Measurements from ENCODE around the gene SYCP3.

Gene SYCP3

GRCh38 chr12:101738920-101739665 lies at the start of gene SYCP3:
Gene SYCP3, minus strand, starts transcription at chr12:101739462. Its CDS starts 1,527 bp downstream, at chr12:101737935.
- DNase-seq, result no peak

DNA sequence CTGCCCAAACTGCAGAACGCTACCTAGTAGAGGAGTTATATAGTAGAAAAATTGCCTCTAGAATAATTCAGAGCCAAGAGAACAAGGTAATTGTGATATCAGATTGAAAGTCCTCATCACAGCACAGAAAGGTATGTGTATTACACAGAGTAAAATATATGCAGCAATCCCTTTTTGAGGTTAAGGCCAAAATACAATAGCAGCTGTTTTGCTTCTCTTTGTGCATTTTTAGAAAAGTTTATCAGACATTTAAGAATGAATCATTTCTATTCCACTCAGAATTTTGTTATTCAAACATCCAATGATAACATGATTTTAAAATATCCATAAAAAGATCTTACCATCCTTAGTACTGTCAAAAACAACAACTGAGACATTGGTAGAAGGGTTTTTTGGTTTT lies 46.4 kb upstream of the SYCP3 start:
- no peak for DNase-seq

DNA sequence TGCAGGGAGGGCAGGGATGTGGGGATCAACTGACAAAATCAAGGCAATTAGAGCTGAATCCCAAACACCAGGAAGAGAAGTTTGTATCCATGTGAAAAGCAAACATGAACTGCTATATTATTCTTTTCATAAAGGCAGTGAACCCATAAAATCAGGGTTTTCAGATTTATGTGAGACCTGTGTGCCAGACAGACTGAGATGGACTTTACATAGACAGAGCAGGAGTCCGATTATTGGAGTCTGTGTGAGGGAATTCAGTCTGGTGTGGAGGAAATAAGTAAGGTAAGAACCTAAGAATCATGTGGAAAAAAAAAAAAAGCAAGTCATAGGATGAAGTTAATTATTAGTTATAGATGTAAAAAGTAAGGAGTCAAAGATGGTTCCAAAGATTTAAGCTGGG lies 45.1 kb upstream of the SYCP3 start:
- no peak for DNase-seq

DNA sequence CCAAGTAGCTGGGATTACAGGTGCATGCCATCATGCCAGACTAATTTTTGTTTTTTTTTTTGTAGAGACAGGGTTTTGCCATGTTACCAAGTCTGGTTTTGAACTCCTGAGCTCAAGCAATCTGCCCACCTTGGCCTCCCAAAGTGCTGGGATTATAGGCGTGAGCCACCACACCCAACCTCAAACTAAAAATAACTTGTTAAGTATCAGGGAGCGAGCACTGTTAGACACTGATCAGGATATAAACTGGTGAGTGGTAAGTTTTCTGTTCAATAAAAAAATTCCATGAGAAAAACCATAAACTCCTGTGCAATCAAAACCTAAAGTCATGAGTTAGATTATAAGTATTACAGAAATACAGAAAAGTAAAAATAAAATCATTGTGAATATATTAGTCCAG lies 44.6 kb upstream of the SYCP3 start:
- no peak for DNase-seq

- no peak for DNase-seq
Measured at GRCh38 chr12:101783150-101783549, 43.9 kb upstream of the SYCP3 start.

DNA sequence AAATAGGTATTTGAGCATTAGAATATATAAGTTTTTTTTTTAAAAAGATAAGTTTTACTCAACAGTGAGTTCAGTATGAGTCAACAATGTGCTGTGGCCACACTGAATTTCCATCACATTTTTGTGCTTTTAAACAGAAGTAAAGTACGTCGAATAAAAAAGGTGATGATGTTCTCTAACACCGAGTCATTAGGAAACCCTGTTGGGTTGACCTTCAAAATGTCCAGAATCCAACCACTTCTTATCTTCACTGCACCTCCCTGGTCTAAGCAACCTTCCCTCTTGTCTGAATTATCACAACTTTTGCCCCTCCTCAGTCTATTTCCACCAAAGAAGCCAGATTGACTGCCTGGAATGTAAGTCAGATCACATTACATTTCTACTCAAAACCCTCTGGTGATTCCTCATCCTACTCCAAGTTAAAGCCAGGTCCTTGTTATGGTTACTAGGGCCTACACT lies 43.0 kb upstream of the SYCP3 start:
- DNase-seq, result no peak

- DNase-seq, result no peak
Measured at GRCh38 chr12:101781834-101782233, 42.6 kb upstream of the SYCP3 start.

DNA sequence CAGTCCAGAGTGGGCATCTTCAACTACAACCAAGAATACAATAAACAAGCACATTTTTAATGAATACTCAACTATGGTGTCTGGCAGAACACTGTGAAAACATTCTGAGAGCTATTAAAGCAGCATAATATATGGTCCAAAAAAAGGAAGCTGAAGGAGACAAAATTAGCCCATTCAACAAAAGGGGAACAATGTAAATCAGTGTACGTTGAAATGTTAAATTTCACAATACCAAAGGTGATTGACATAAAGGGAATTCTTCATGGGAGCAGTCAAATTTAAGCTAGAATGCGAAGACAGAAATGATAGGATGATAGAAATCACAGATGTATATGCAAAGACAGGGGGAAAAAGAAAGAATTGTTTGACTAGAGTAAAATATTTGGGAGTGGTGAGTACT lies 41.3 kb upstream of the SYCP3 start:
- no peak for DNase-seq

GRCh38 chr12:101779626-101780025 lies 40.4 kb upstream of the SYCP3 start:
- DNase-seq, result no peak

- no peak for DNase-seq
Measured at GRCh38 chr12:101779200-101779599, 39.9 kb upstream of the SYCP3 start.

GRCh38 chr12:101777978-101778377 lies 38.7 kb upstream of the SYCP3 start:
- DNase-seq, result no peak

- DNase-seq, result no peak
Measured at GRCh38 chr12:101777485-101777884, 38.2 kb upstream of the SYCP3 start.

GRCh38 chr12:101775816-101776215 lies 36.6 kb upstream of the SYCP3 start:
- no peak for DNase-seq

DNA sequence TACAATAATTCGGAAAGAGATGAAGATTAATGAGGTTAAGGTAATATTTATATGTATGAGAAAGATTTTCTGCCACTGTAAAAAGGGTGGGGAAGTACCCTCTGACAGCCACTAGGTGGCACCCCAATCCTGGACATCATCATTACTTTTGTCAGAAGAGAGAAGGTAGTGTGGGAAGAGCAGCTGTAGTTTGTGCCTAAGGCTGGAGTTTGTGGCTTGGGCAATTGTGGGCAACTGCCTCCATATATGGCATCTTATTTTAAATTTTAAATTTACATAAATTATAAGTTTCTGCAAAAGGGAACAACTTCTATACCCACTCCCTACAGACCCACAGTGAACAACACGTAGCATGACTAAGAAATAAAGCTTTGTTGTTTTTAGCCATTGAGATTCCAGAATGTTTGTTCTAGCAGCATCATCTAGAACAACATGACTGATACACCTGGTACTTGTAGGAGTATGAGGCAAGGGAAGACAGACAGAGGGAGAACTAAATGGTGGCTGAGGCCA lies 34.4 kb upstream of the SYCP3 start:
- peak; percentile 74 for DNase-seq

GRCh38 chr12:101772012-101772775 lies 32.9 kb upstream of the SYCP3 start:
- DNase-seq, result no peak

- DNase-seq, result no peak
Measured at GRCh38 chr12:101769865-101770264, 30.6 kb upstream of the SYCP3 start.

DNA sequence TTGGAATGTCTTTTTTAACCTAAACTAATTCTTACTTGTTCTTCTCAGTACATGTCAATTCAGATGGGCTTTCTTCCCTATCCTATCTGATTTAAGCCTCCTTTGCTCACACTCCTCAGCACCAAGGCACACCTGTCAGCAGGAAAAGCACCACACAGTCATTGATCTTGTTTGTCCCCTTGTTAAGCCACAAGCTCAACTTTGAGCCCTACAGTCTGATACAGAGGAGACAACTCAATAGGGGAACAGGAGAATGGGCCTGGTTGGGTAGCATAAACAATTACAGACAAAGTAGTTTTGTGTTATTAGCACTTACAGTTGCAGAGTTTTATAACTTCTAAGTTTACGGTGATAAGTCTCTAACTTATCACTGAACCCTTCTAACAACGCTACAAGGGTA lies 29.5 kb upstream of the SYCP3 start:
- DNase-seq, result no peak

DNA sequence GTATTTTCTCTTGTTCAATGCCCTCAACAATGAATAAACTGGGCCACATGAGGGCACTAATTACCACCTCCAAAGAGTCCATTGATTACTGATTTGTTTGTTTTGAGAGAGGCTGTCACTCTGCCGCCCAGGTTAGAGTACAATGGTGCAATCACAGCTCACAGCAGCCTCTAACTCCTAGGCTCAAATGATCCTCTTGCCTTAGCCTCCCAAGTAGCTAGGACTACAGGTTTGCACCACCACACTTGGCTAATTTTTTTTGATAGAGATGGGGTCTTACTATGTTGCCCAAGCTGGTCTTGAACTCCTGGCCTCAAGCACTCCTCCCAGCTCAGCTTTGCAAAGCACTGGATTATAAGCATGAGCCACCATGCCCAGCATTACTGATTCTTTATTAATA lies 28.3 kb upstream of the SYCP3 start:
- no peak for DNase-seq

DNA sequence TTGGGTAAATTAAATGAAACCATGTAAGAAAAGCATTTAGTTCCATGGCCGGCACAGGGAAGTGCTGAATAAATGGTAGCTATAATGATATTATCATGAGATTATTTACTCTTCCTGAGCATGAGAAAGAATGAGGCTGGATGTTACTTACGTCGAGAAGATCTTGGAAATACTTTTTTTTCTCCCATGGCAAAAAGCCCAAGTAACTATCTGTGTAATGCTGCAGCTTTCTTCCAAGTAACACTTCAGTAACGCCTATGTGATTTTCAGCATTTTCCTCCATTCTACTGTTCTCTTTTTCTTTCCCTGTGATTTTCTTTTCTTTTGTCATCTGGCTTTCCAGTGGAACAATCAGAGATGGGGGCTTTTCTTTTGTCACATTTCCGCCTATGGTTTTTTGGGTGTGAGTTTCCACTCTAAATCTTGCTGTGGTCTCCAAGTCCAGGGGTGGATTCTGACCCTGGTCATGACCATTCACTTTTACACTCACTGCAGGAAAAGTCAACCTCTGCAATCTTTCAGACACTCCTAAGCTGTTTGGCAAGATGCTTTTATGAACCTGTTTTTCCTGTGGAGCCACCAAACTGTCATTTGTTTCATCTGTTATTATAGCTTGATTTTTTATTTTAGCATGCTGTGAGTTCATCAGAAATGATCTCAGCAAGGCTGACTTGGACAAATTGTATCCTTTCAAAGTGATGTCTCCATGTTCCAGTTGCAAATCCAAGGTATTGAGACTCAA lies 25.0 kb upstream of the SYCP3 start:
- no peak for DNase-seq

DNA sequence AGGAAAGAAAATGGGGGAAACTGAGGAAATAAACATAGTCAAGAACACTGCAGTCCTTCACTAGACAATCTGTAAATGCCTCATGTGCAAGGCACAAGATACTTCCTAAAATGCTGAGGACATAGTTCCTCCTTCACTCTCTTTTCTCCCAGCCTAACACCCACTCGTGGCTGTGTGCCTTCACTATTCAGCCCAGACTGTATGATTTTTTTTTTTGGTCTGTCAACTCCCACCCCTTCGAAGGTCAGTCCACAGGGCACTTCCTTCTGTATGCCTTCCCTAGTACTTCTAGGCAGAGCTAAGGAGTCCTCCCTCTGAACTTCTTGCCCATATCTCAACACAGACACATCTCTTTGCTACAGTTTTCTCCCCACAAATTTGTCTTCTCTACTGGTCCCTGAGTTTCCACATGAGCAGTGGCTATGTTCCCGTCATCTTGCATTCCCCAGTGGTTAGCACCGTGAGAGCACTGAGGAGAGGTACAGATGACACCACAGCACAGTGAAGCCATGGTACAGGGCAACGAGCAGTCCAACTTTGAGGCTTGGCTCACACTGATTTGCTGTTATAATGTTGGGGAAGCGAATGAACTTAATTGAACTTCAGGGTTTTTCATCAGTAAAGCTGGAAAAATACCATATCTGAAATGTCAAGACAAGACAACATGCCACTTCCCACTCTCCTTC lies 24.1 kb upstream of the SYCP3 start:
- DNase-seq, result no peak

GRCh38 chr12:101761781-101762180 lies 22.5 kb upstream of the SYCP3 start:
- no peak for DNase-seq

DNA sequence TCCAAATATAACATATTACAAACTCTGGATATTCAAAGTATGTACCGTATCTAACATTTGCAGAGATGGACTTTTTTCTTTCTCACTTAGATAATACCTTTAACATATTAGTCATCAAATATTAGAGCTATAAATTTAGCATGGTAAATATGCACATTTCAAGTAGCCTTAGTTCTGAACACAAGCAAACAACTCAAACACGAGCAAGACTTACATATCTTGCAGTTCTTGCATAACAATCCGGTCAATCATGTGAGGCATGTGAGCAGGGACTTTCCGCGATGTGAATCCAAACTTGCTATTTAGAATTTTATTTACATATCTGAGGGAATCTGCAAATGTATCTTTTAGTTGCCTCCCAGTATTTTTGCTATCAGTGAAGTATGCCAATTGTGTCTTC lies 22.1 kb upstream of the SYCP3 start:
- DNase-seq, result no peak

Measured in right hindlimb (tissue), 1 donor.